ENCODE measurements around the gene TMEM273. TPM values are rescaled to one million over a fixed set of nuclear protein-coding genes. Genes with fewer than 3 reads are reported as not detected.

TMEM273 gene
- total RNA-seq, 1 experiment from 2014 or later = not detected

Other genes with a start within 250 kb of the TMEM273 start
- gene LRRC18, start 248.6 kb downstream of the TMEM273 start, total RNA-seq (2014; rRNA removed; shearing (Covaris generic)) = not detected in 2 replicates
- not detected in 2 replicates for gene VSTM4, start 72.9 kb downstream of the TMEM273 start, total RNA-seq (2014; rRNA removed; shearing (Covaris generic))
- gene FAM170B, start 54.4 kb downstream of the TMEM273 start, total RNA-seq (2014; rRNA removed; shearing (Covaris generic)) = not detected in 2 replicates
- not detected in 2 replicates for gene C10orf71, start 110.8 kb upstream of the TMEM273 start, total RNA-seq (2014; rRNA removed; shearing (Covaris generic))
- gene DRGX, start 207.7 kb upstream of the TMEM273 start, total RNA-seq (2014; rRNA removed; shearing (Covaris generic)) = not detected in 2 replicates